Activated CD4-positive, CD25-positive, alpha-beta regulatory T cell treated with anti-CD3 and anti-CD28 coated beads, Interleukin-2, amount 50 U/mL, for 16 hours (primary cell): ENCODE results near the gene STYXL1.

Experiments used
- DNase-seq: peaks from one replicate; pipeline ENCODE4 v3.0.0-alpha.2; 2020; ENCODE audit warnings: low read depth, low spot score

STYXL1 gene

DNA sequence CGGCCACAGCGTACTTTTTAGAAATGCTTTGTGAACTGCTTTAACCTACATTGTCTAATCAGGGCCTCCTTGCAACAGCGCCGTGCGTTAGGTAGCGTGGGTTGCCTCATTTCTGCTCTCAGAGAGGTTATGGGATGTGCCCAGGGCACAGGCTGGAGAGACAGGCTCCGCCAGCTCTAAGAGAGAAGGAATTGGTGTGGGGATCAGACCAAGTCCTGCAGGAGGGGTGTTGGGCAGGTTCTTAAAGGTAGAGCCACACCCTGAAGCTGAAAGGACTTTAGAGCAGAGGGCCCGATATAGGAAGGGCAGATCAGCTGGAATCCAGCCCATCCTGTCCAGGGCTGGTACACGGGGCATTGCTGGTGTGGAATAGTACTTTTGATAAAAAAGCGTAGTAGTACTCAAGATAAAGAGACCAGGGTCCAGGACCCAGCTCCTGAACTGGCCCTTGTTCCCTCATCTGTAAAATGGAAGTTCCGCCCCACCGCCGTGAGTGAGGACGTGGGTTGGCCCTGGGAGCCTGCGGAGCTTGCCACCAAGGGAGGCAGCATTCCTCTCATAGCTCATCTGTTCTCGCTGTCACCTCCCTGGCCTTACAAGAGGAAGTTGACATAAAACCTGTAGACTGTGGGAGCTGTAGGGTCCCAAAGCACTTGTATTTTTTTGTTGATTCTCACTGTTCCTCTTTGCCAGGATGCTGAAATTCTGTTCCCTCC, 90.6 kb downstream of the STYXL1 start:
- DNase-seq: no peak

DNA sequence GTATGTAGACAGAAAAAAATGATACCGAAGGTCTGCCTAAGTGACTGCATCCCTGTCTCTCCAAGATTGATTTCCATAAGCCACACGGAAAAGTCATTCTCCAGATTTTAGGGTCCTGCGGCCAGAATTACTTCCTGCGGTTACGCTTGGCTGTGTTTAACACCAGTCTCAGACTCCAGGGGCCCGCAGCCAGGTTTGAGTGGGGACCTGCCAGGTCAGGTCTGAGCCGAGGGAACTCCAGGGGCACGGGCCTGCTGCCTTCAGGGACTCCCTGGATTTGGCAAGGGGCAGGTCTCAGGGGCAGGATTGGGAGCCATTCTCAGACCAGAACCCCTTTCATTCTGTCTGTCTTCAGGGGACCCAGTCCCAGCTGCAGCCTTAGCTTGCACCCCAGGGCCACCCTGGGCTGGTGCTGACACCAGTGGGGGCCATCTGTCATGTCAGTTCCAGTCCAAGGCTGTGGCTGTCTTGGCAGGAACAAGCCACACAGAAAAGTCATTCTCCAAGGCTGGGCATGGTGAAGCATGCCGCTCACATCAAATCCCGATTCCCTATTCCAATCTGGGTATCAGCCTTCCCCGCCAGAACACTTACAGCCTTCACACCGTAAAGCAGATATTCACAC, 92.4 kb downstream of the STYXL1 start:
- no peak for DNase-seq

DNA sequence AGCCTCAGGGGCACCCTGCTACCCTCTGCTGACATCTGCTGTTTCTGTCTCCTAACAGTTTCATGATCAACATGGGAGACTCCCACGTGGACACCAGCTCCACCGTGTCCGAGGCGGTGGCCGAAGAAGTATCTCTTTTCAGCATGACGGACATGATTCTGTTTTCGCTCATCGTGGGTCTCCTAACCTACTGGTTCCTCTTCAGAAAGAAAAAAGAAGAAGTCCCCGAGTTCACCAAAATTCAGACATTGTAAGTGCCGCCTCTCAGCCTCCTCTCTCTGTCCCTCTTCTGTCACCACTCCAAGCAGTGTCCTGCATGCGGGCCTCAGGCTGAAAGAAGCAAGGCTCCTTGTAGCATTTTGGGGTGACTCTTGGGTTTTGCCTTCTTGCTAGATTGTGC, 93.9 kb downstream of the STYXL1 start:
- no peak for DNase-seq

DNA sequence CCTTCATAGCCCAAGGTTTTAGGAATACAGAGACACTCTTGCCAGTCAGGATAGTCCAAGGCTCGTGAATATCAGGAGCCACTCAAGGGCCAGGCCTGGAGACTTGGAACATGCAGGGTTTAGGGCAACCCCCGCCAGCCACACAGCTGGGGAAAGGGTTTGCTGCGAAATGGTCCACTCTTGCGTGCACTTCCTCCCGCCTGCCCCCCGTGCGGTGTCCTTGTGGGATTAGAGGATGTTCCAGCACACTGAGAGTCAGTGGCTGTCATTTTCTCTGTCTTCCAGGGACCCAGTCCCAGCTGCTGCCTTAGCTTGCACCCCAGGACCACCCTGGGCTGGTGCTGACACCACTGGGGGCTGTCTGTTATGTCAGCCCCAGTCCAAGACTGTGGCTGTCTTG, 94.4 kb downstream of the STYXL1 start:
- DNase-seq: no peak

DNA sequence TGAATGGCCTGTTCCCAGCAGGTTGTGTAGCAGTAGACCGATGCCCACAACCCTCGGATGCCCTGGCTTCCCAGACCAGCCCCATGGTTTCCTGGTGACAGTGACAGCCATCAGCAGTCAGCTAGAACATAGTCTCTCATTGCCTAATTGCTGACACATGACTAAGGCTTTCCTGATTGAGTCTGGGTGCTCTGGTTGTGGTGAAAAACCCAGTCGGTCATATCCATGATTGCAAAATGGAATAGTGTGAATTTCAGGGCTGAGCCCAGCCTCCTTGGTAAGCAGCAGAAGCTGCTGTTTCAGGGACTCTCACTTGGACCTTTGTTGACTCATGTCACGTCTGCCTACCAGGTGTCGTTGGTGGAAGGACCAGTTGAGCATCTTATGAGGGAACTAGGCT, 96.3 kb downstream of the STYXL1 start:
- no peak for DNase-seq

DNA sequence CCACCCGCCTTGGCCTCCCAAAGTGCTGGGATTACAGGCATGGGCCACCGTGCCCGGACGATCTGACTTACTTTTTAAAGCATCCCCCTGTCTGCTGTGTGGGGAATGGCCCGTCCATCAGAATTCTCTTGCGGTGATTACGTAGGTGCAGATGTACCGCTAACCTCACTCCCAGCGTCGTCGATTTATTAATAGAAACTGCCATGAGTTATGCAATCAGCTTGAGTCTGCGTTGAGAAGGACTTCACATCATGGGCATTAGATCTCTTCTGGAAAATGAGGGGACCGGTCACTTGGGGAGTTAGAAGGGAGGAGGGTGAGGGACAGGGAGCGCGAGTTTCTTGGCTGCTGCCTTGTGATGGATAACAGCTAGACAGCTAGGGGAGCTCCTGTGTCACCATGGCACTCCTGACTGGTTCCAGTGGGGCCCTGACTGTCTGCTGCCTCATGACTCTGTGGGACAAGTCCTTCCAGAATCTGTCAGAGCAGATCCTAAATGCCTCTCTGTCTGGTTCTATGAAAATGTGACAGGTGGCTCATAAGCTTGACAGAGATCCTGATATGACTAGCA, 97.6 kb downstream of the STYXL1 start:
- DNase-seq: no peak

DNA sequence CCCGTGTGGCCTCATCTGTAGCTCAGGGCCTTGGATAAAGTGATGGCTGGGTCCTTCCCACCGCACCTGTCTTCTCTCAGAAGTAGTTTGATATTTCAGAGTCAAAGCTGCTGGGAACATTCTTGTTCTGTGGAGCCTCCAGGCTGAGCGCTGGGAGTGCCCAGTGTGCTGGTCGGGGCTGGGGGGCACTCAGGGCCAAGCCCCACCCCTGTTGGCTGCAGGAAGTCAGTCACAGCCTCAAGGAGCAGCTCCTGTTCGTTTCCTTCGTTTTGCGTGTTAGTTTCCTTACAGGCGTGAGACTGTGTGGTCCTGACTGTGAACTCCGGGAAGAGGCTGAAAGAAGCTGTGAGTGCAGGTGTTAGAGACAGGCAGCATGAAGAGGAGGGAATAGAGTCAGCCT, 99.6 kb downstream of the STYXL1 start:
- no peak for DNase-seq
